Keratinocyte (primary cell): Measurements from ENCODE around the gene USP20. TPM values are rescaled to one million over a fixed set of nuclear protein-coding genes. Genes with fewer than 3 reads are reported as not detected.

Experiments
- DNase-seq: peaks from one replicate; pipeline ENCODE4 v3.0.0-alpha.2; 2011; ENCODE audit warnings: low read depth, missing footprints, low spot score
- FAIRE-seq: peaks from 2 replicates; lab custom pipeline; 2011; peaks lifted over from hg19 to GRCh38; lab: Jason Lieb, UNC
- H2AFZ ChIP-seq: 2 replicates; pipeline ENCODE4 v1.6.0; 2012; ENCODE audit warnings: low read length, control low read depth, inconsistent platforms; ENCODE audit not compliant: control insufficient read depth
- H3K27ac ChIP-seq: 2 replicates; pipeline ENCODE4 v1.5.1; 2011; ENCODE audit warnings: low read length; ENCODE audit not compliant: control insufficient read depth, insufficient read depth
- H3K27me3 ChIP-seq: 3 replicates; pipeline ENCODE4 v1.6.0; 2011; ENCODE audit warnings: low read length; ENCODE audit not compliant: control insufficient read depth, insufficient read depth; ENCODE audit errors: extremely low read depth
- H3K36me3 ChIP-seq, 2 experiments: 2 replicates in 1 of 2; 3 replicates in 1 of 2; pipeline ENCODE4 v1.5.1; 2011; ENCODE audit warnings: low read length in 2 of 2, mild to moderate bottlenecking in 1 of 2; ENCODE audit not compliant: control insufficient read depth in 2 of 2, insufficient read depth in 2 of 2; ENCODE audit errors: extremely low read depth in 1 of 2
- H3K4me1 ChIP-seq: 3 replicates; pipeline ENCODE4 v1.5.1; 2011; ENCODE audit warnings: low read length; ENCODE audit not compliant: control insufficient read depth, insufficient read depth; ENCODE audit errors: extremely low read depth
- H3K4me2 ChIP-seq: 3 replicates; pipeline ENCODE4 v1.6.0; 2011; ENCODE audit warnings: low read depth, low read length; ENCODE audit not compliant: control insufficient read depth, insufficient read depth; ENCODE audit errors: extremely low read depth
- H3K4me3 ChIP-seq, 3 experiments: fragments of 200-600 bp in 1 of 3; sonication (generic) in 1 of 3; 2 replicates in 2 of 3; 3 replicates in 1 of 3; pipeline ENCODE4 v1.5.1; 2011 to 2016; ENCODE audit warnings: low read length in 3 of 3, mild to moderate bottlenecking in 3 of 3, control low read depth in 2 of 3, inconsistent platforms in 1 of 3, low read depth in 1 of 3, mixed read lengths in 1 of 3, mixed run types in 1 of 3, moderate library complexity in 1 of 3; ENCODE audit not compliant: control insufficient read depth in 2 of 3, insufficient read depth in 2 of 3; ENCODE audit errors: extremely low read depth in 1 of 3
- H3K79me2 ChIP-seq: 2 replicates; pipeline ENCODE4 v1.6.0; 2012; ENCODE audit warnings: low read length; ENCODE audit not compliant: control insufficient read depth, insufficient read depth
- H3K9ac ChIP-seq: 3 replicates; pipeline ENCODE4 v1.6.0; 2011; ENCODE audit warnings: low read length; ENCODE audit not compliant: control insufficient read depth, insufficient read depth; ENCODE audit errors: extremely low read depth
- H3K9me1 ChIP-seq: 3 replicates; pipeline ENCODE4 v1.6.0; 2011; ENCODE audit warnings: low read length; ENCODE audit not compliant: control insufficient read depth, insufficient read depth; ENCODE audit errors: extremely low read depth
- H3K9me3 ChIP-seq: 2 replicates; pipeline ENCODE4 v1.5.1; 2012; ENCODE audit warnings: low read depth, low read length; ENCODE audit not compliant: control insufficient read depth
- H4K20me1 ChIP-seq: 3 replicates; pipeline ENCODE4 v1.6.0; 2011; ENCODE audit warnings: low read length; ENCODE audit not compliant: control insufficient read depth, insufficient read depth; ENCODE audit errors: extremely low read depth
- CTCF ChIP-seq, 3 experiments: IDR thresholded peaks in 1 of 3; conservative IDR thresholded peaks in 1 of 3; optimal IDR thresholded peaks in 1 of 3; 2 replicates in 2 of 3; 3 replicates in 1 of 3; pipeline versions ENCODE3 to v1.5.1; 2011; ENCODE audit warnings: low read length in 3 of 3, mild to moderate bottlenecking in 3 of 3, moderate library complexity in 2 of 3, control low read depth in 1 of 3, inconsistent platforms in 1 of 3; ENCODE audit not compliant: insufficient read depth in 2 of 3; ENCODE audit errors: extremely low read depth in 1 of 3
- EZH2 ChIP-seq: IDR thresholded peaks from one replicate; pipeline ENCODE4 v1.6.1; 2012; ENCODE audit warnings: inconsistent platforms, mild to moderate bottlenecking, low read length, moderate library complexity
- dilution Hi-C: fragments of 300-500 bp; cut with MboI; formaldehyde crosslinking; loops from one replicate; pipeline ENCODE4 v1.7.0; 2020; ENCODE audit warnings: low sequenced_read_pairs; ENCODE audit not compliant: extremely low pct_ligation_motif_present
- polyA plus RNA-seq, 5 experiments: library from polyadenylated mRNA; depleted of rRNA in 3 of 5; stranded (reverse) in 3 of 5; stranded (forward) in 1 of 5; unstranded in 1 of 5; fragments of >200 nt; gene quantifications; 1 replicate in 1 of 5; 2 replicates in 3 of 5; 3 replicates in 1 of 5; pipeline versions ENCODE4 v1.2.1 to v1.2.3, GENCODE V29; 2011 to 2012; ENCODE audit warnings: missing spikeins in 2 of 5, low read depth in 1 of 5, low replicate concordance in 1 of 5

USP20 gene
- polyA plus RNA-seq, 1 donor (not counting 4 experiments of a cell fraction or from before 2014, with no cell fraction given), result 6.4 TPM

- no peak overlapping the region for H3K4me2 ChIP-seq
- no peak overlapping the region for H2AFZ ChIP-seq
- H3K36me3 ChIP-seq, result no peaks in the 10 kb centered on the region
- dilution Hi-C loops, result no loop called here
- H3K27ac ChIP-seq, result no peak overlapping the region
- H3K9me1 ChIP-seq, result no peaks in the 10 kb centered on the region
- H3K4me3 ChIP-seq, result no peak overlapping the region
- FAIRE-seq (no peak), DNase-seq (no peak)
- H3K4me1 ChIP-seq, result no peaks in the 10 kb centered on the region
- TF ChIP-seq EZH2, result no peak
- no peak for TF ChIP-seq CTCF (optimal IDR thresholded peaks at IDR 0.05 in 1 of 3, IDR thresholded peaks at IDR 0.05 in 1 of 3, conservative IDR thresholded peaks at IDR 0.05 in 1 of 3; ENCODE audit: extremely low read depth in 1 of 3, insufficient read depth in 2 of 3, low read length in 3 of 3)
- no peaks in the 10 kb centered on the region for H3K79me2 ChIP-seq
- H4K20me1 ChIP-seq, result no peaks in the 10 kb centered on the region
- H3K9ac ChIP-seq, result no peak overlapping the region
- H3K9me3 ChIP-seq, result no peaks in the 10 kb centered on the region
- H3K27me3 ChIP-seq, result no peaks in the 10 kb centered on the region
Observed at GRCh38 chr9:129918296-129918950, 83.2 kb downstream of the USP20 start.

GRCh38 chr9:129919277-129919676, 84.0 kb downstream of the USP20 start:
- FAIRE-seq (no peak), DNase-seq (no peak)
- no peak overlapping the region for H3K4me3 ChIP-seq
- no peaks in the 10 kb centered on the region for H3K36me3 ChIP-seq
- H3K27ac ChIP-seq, result no peak overlapping the region
- no peak overlapping the region for H3K4me2 ChIP-seq
- no peak overlapping the region for H3K9ac ChIP-seq
- dilution Hi-C loops, result no loop called here
- no peak for TF ChIP-seq CTCF (optimal IDR thresholded peaks at IDR 0.05 in 1 of 3, IDR thresholded peaks at IDR 0.05 in 1 of 3, conservative IDR thresholded peaks at IDR 0.05 in 1 of 3; ENCODE audit: extremely low read depth in 1 of 3, insufficient read depth in 2 of 3, low read length in 3 of 3)
- no peak for TF ChIP-seq EZH2
- H4K20me1 ChIP-seq, result no peaks in the 10 kb centered on the region
- no peaks in the 10 kb centered on the region for H3K9me3 ChIP-seq
- H2AFZ ChIP-seq, result no peak overlapping the region
- H3K9me1 ChIP-seq, result no peaks in the 10 kb centered on the region
- no peaks in the 10 kb centered on the region for H3K4me1 ChIP-seq
- no peaks in the 10 kb centered on the region for H3K27me3 ChIP-seq
- H3K79me2 ChIP-seq, result no peaks in the 10 kb centered on the region
